GM12873 (cell line): ENCODE measurements around the gene GPAM.

Experiments used
- CTCF ChIP-seq: IDR thresholded peaks from 2 replicates; pipeline ENCODE4 v1.5.1; 2012; ENCODE audit warnings: low read depth, mild to moderate bottlenecking, moderate library complexity, low read length, control low read depth; ENCODE audit not compliant: insufficient read depth; ENCODE audit errors: missing control alignments

GPAM gene

DNA sequence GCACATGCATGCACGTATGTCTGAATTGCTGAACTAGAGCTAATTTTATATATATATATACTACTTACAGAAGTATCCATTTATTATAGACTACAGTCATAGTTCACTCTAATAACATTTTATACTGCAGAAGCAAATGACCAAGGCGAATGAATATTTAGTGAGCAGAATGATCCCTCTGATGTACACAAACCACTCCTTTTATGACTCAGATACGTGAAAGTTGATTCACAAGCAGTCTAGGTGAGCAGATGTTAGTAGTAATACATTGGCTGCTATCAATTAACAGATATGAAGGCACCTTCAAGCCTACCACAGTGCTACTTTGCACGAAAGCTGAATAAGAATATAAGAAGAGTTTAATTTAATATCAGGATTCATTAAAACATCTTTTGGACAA is 10.4 kb downstream of the GPAM start:
- TF ChIP-seq CTCF = no peak

GRCh38 chr10:112168733-112169132 is 14.8 kb downstream of the GPAM start:
- TF ChIP-seq CTCF = no peak

DNA sequence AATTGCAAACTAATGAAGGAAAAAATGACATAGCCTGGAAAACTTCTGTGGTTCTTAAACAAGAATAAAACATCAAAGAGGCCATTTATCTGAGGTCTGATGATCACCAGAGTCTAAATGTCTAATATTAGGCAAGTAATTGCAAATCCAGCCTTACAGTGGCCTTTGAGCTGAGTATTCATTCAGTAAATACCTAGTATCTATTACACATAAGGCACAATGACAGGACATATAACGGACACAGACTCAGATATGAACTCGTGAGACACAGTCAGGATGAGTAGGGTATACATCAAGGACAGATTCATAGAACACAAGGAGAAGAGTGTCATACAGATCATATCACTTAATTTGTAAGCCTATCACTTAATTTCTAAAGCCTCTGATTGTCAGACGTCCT is 16.8 kb downstream of the GPAM start:
- TF ChIP-seq CTCF = no peak

GRCh38 chr10:112161757-112162518 is 21.6 kb downstream of the GPAM start:
- TF ChIP-seq CTCF = no peak

DNA sequence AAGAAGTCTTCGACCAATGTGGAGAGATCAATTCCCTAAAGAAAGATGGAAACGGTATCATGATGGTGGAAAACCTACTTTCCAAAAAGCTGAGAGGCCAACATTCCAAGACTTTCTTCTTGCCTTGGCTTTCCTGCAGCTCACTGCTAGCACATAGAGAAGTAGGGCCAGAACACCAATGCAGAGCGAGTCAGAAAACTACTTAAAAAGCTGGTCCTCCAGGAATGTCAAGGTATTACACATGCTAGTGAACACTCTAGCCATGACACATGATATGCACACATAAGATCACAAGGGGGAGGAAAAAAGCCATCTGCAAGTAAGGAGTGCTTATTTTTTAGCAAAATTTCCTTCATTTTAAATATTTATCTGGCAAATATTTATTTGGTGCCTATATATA is 22.7 kb downstream of the GPAM start:
- TF ChIP-seq CTCF = no peak

DNA sequence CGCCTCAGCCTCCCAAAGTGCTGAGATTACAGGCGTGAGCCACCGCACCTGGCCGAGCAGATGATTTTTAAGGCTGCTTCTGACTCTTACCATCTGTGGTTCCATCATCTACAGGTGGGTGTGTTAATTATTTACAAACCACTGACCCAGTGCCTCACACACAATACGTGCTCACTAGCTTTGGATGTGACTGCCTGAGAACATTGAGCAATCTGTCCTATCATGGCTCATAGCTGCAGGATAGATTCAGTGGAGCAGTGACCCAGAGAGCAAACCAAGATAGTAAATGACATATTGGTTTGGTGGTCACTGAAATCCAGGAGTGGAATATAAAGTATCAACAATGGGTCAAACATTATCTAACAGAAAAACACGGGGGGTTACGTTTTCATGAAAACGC is 24.1 kb downstream of the GPAM start:
- TF ChIP-seq CTCF = no peak

GRCh38 chr10:112151524-112152039 is 32.0 kb downstream of the GPAM start:
- no peak for TF ChIP-seq CTCF
